H1 (cell line): ENCODE data around the gene HS6ST2. TPM values are rescaled to one million over a fixed set of nuclear protein-coding genes. Genes with fewer than 3 reads are reported as not detected.

Experiments
- CTCF ChIA-PET: fragments of 300-600 bp; sonication (Branson Sonifier 250); formaldehyde crosslinking; loops from one replicate; lab custom pipeline; 2021; ENCODE audit not compliant: partially characterized antibody; lab: Charles Lee
- POLR2A ChIA-PET: fragments of 300-600 bp; sonication (Branson Sonifier 250); formaldehyde crosslinking; loops from one replicate; lab custom pipeline; 2021; ENCODE audit warnings: inconsistent platforms; ENCODE audit not compliant: partially characterized antibody; lab: Charles Lee
- DNase-seq, 2 experiments: peaks; one replicate each; pipeline versions ENCODE4 v3.0.0 to v3.0.0-alpha.2; 2010 to 2022; ENCODE audit warnings: low spot score in 2 of 2, low read depth in 1 of 2, mixed read lengths in 1 of 2
- FAIRE-seq: peaks from 2 replicates; lab custom pipeline; 2011; peaks lifted over from hg19 to GRCh38; lab: Jason Lieb, UNC
- H2AFZ ChIP-seq: 2 replicates; pipeline ENCODE4 v1.8.1; 2012; ENCODE audit warnings: low read length, inconsistent platforms
- H2AK5ac ChIP-seq: 2 replicates; pipeline ENCODE4 v1.6.1; 2013; ENCODE audit warnings: low read depth, low read length
- H2BK120ac ChIP-seq: replicated peaks from 2 replicates; pipeline ENCODE3; 2013; ENCODE audit warnings: low read depth, low read length, inconsistent platforms
- H2BK12ac ChIP-seq: 2 replicates; pipeline ENCODE4 v1.6.1; 2013; ENCODE audit warnings: low read depth, low read length
- H2BK15ac ChIP-seq: 2 replicates; pipeline ENCODE4 v1.6.1; 2013; ENCODE audit warnings: low read length
- H2BK20ac ChIP-seq: 2 replicates; pipeline ENCODE4 v1.6.1; 2013; ENCODE audit warnings: low read length
- H2BK5ac ChIP-seq: 2 replicates; pipeline ENCODE4 v1.6.1; 2013; ENCODE audit warnings: low read depth, low read length
- H3K14ac ChIP-seq: 2 replicates; pipeline ENCODE4 v1.6.1; 2013; ENCODE audit warnings: inconsistent platforms; ENCODE audit not compliant: insufficient read length
- H3K18ac ChIP-seq: 2 replicates; pipeline ENCODE4 v1.6.1; 2013; ENCODE audit warnings: low read length; ENCODE audit errors: extremely low read depth
- H3K23ac ChIP-seq: 2 replicates; pipeline ENCODE4 v1.6.1; 2013; ENCODE audit warnings: inconsistent platforms; ENCODE audit not compliant: insufficient read length
- H3K23me2 ChIP-seq: 2 replicates; pipeline ENCODE4 v1.6.1; 2013; ENCODE audit warnings: low read depth, low read length
- H3K27ac ChIP-seq: 2 replicates; pipeline ENCODE4 v1.6.1; 2011; ENCODE audit warnings: low read depth, low read length, inconsistent platforms
- H3K27me3 ChIP-seq, 4 experiments: replicated peaks in 1 of 4; 1 replicate in 1 of 4; 2 replicates in 3 of 4; pipeline versions ENCODE4 v1.6.1 to v1.8.1; 2011 to 2013; ENCODE audit warnings: low read length in 3 of 4, mild to moderate bottlenecking in 3 of 4, inconsistent platforms in 2 of 4, mixed read lengths in 2 of 4, moderate library complexity in 1 of 4; ENCODE audit not compliant: control insufficient read depth in 3 of 4, insufficient read depth in 3 of 4; ENCODE audit errors: extremely low read depth in 1 of 4
- H3K36me3 ChIP-seq, 4 experiments: 2 replicates each; pipeline versions ENCODE4 v1.6.1 to v1.8.1; 2011 to 2013; ENCODE audit warnings: mild to moderate bottlenecking in 4 of 4, low read length in 3 of 4, moderate library complexity in 2 of 4, control low read depth in 1 of 4, inconsistent platforms in 1 of 4; ENCODE audit not compliant: insufficient read depth in 4 of 4, control insufficient read depth in 2 of 4
- H3K4ac ChIP-seq: replicated peaks from 2 replicates; pipeline ENCODE3; 2013; ENCODE audit warnings: low read length, low read depth, mixed read lengths, inconsistent platforms; ENCODE audit not compliant: insufficient read length
- H3K4me1 ChIP-seq, 4 experiments: replicated peaks in 1 of 4; 1 replicate in 1 of 4; 2 replicates in 3 of 4; pipeline versions ENCODE4 v1.6.1 to v1.8.1; 2011 to 2013; ENCODE audit warnings: low read length in 3 of 4, inconsistent platforms in 2 of 4, mixed read lengths in 1 of 4; ENCODE audit not compliant: insufficient read depth in 4 of 4, control insufficient read depth in 3 of 4
- H3K4me2 ChIP-seq, 2 experiments: 2 replicates each; pipeline versions ENCODE4 v1.6.1 to v1.8.1; 2011 to 2013; ENCODE audit warnings: low read depth in 2 of 2, low read length in 2 of 2, control low read depth in 1 of 2, inconsistent platforms in 1 of 2, mild to moderate bottlenecking in 1 of 2; ENCODE audit not compliant: insufficient read depth in 1 of 2
- H3K4me3 ChIP-seq, 4 experiments: fragments of 200-600, 300-600 bp in 1 of 4; sonication (generic), shearing (Covaris generic), sonication (Bioruptor Twin) in 1 of 4; 2 replicates each; pipeline versions ENCODE4 v1.5.1 to v1.8.1; 2011 to 2016; ENCODE audit warnings: low read length in 4 of 4, low read depth in 3 of 4, control low read depth in 2 of 4, inconsistent platforms in 2 of 4, mild to moderate bottlenecking in 2 of 4, mixed read lengths in 1 of 4, moderate library complexity in 1 of 4; ENCODE audit not compliant: insufficient read depth in 2 of 4; ENCODE audit errors: extremely low read depth in 1 of 4
- H3K56ac ChIP-seq: replicated peaks from 2 replicates; pipeline ENCODE3; 2013; ENCODE audit warnings: low read depth, mild to moderate bottlenecking, mixed read lengths, low read length, inconsistent platforms; ENCODE audit not compliant: insufficient read length
- H3K79me1 ChIP-seq: 2 replicates; pipeline ENCODE4 v1.6.1; 2013; ENCODE audit warnings: low read depth, low read length, control low read depth
- H3K79me2 ChIP-seq, 2 experiments: 2 replicates each; pipeline versions ENCODE4 v1.6.1 to v1.8.1; 2012 to 2013; ENCODE audit warnings: low read length in 2 of 2, mild to moderate bottlenecking in 2 of 2, inconsistent platforms in 1 of 2; ENCODE audit not compliant: insufficient read depth in 2 of 2, control insufficient read depth in 1 of 2
- H3K9ac ChIP-seq, 4 experiments: replicated peaks in 1 of 4; 1 replicate in 1 of 4; 2 replicates in 3 of 4; pipeline versions ENCODE4 v1.6.1 to v1.8.1; 2011 to 2013; ENCODE audit warnings: low read depth in 3 of 4, low read length in 3 of 4, control low read depth in 2 of 4, mild to moderate bottlenecking in 2 of 4, moderate library complexity in 2 of 4, inconsistent platforms in 1 of 4; ENCODE audit errors: extremely low read depth in 1 of 4
- H3K9me3 ChIP-seq, 2 experiments: 2 replicates each; pipeline versions ENCODE4 v1.6.1 to v1.8.1; 2012 to 2013; ENCODE audit warnings: mild to moderate bottlenecking in 2 of 2, moderate library complexity in 2 of 2, control low read depth in 1 of 2, inconsistent platforms in 1 of 2, low read depth in 1 of 2, low read length in 1 of 2, mixed read lengths in 1 of 2; ENCODE audit not compliant: insufficient read depth in 2 of 2
- H4K20me1 ChIP-seq, 2 experiments: replicated peaks in 1 of 2; 2 replicates each; pipeline versions ENCODE3 to v1.8.1; 2011 to 2013; ENCODE audit warnings: inconsistent platforms in 2 of 2, low read length in 2 of 2, mild to moderate bottlenecking in 1 of 2; ENCODE audit not compliant: insufficient read depth in 2 of 2, control insufficient read depth in 1 of 2
- H4K5ac ChIP-seq: 2 replicates; pipeline ENCODE4 v1.6.1; 2013; ENCODE audit warnings: low read length, low read depth, mixed read lengths, inconsistent platforms; ENCODE audit not compliant: insufficient read length
- H4K8ac ChIP-seq: 2 replicates; pipeline ENCODE4 v1.8.0; 2013; ENCODE audit warnings: mild to moderate bottlenecking, moderate library complexity, low read length, inconsistent platforms; ENCODE audit not compliant: insufficient read depth; ENCODE audit errors: extremely low read depth
- H4K91ac ChIP-seq: replicated peaks from 2 replicates; pipeline ENCODE3; 2013; ENCODE audit warnings: low read length, mixed read lengths, inconsistent platforms; ENCODE audit not compliant: insufficient read length
- BCL11A ChIP-seq, 2 experiments: IDR thresholded peaks; one replicate each; pipeline ENCODE4 v1.6.1; 2011; ENCODE audit warnings: low read depth in 2 of 2, low read length in 2 of 2, mild to moderate bottlenecking in 2 of 2
- CEBPB ChIP-seq: IDR thresholded peaks from 2 replicates; pipeline ENCODE4 v1.6.1; 2012; ENCODE audit warnings: low read depth, low read length
- E2F6 ChIP-seq: IDR thresholded peaks from 2 replicates; pipeline ENCODE4 v1.6.1; 2012; ENCODE audit warnings: inconsistent platforms
- GABPA ChIP-seq: IDR thresholded peaks from 2 replicates; pipeline ENCODE4 v1.6.1; 2011; ENCODE audit warnings: mild to moderate bottlenecking, low read length, moderate library complexity, borderline replicate concordance; ENCODE audit not compliant: insufficient read depth
- KDM5A ChIP-seq: fragments of 200-600 bp; IDR thresholded peaks from 2 replicates; pipeline ENCODE4 v1.7.1; 2012; ENCODE audit warnings: mild to moderate bottlenecking, low read length, inconsistent platforms, mixed read lengths
- SIN3A ChIP-seq, 2 experiments: IDR thresholded peaks in 1 of 2; conservative IDR thresholded peaks in 1 of 2; 2 replicates each; pipeline ENCODE4 v1.6.1; 2011 to 2012; ENCODE audit warnings: low read length in 2 of 2, improper control_type of control experiment in 1 of 2, low read depth in 1 of 2, mild to moderate bottlenecking in 1 of 2
- SP1 ChIP-seq: IDR thresholded peaks from 2 replicates; pipeline ENCODE4 v1.6.1; 2011; ENCODE audit warnings: low read depth, low read length
- TEAD4 ChIP-seq: IDR thresholded peaks from 2 replicates; pipeline ENCODE4 v1.6.1; 2012; ENCODE audit warnings: low read depth, low read length, inconsistent platforms, mixed read lengths
- WGBS, 2 experiments: shearing (Covaris generic) in 1 of 2; methylation state at CpG; one replicate each; pipeline versions ENCODE4 v1.1.6 to v1.1.7; 2013 to 2015; ENCODE audit warnings: low lambda C conversion rate in 2 of 2, mixed read lengths in 2 of 2, inconsistent platforms in 1 of 2, low coverage in 1 of 2, missing lambda C conversion rate in 1 of 2; ENCODE audit not compliant: insufficient replicate concordance in 2 of 2, insufficient coverage in 1 of 2, insufficient read length in 1 of 2; ENCODE audit errors: extremely low coverage in 1 of 2, missing lambda C conversion rate in 1 of 2; 5-methylcytosine and 5-hydroxymethylcytosine counted together
- polyA plus RNA-seq, 7 experiments: library from polyadenylated mRNA; depleted of rRNA in 3 of 7; stranded (reverse) in 5 of 7; unstranded in 2 of 7; fragments of >200 nt in 5 of 7; fragments of 200-250 nt in 2 of 7; gene quantifications; 1 replicate in 5 of 7; 2 replicates in 1 of 7; 4 replicates in 1 of 7; pipeline versions ENCODE4 v1.2.1 to v1.2.3, GENCODE V29; 2011 to 2013; ENCODE audit warnings: missing spikeins in 2 of 7, mixed read lengths in 2 of 7
- total RNA-seq: library from RNA; stranded (reverse); fragmentation: NEBNext Ultra II Directional; extraction: Animal tissue kit (Norgen Biotek cat#: 25700); gene quantifications from 2 replicates; pipeline ENCODE4 v1.2.1, GENCODE V29; 2021

HS6ST2 gene
- total and polyA plus RNA-seq, 2 of the 8 experiments (the other 6 are each of a cell fraction or from before 2014, with no cell fraction given): 3.9 TPM

GRCh38 chrX:132737743-132738142, 220.7 kb downstream of the HS6ST2 start:
- H4K8ac ChIP-seq: no peak overlapping the region
- no peak overlapping the region for H3K9ac ChIP-seq
- 100% methylated on average over 1 of the region's 5 CpGs; no CpG with 5 or more reads in 1 of the 2 experiments for WGBS, 2 experiments
- no peaks in the 10 kb centered on the region for H3K79me1 ChIP-seq
- CTCF ChIA-PET: interaction anchor here (0.6 to 1.8 kb wide), 6 partner anchors 15 to 705 kb away, joined by 3 to 5 read pairs (median 4); no protein-coding TSS in a partner anchor
- no peak overlapping the region for H2BK5ac ChIP-seq
- no peak overlapping the region for H2AFZ ChIP-seq
- no peak overlapping the region for H3K23ac ChIP-seq
- H3K23me2 ChIP-seq: no peaks in the 10 kb centered on the region
- H3K4me3 ChIP-seq: no peak overlapping the region
- H2BK20ac ChIP-seq: no peak overlapping the region
- no peaks in the 10 kb centered on the region for H3K9me3 ChIP-seq
- no peak overlapping the region for H4K91ac ChIP-seq
- H3K4me2 ChIP-seq: no peak overlapping the region
- no peaks in the 10 kb centered on the region for H4K20me1 ChIP-seq
- no peak overlapping the region for H4K5ac ChIP-seq
- no peaks in the 10 kb centered on the region for H3K36me3 ChIP-seq
- no peak overlapping the region for H2BK15ac ChIP-seq
- no peak overlapping the region for H3K27ac ChIP-seq
- no peak for FAIRE-seq
- no peak overlapping the region for H3K56ac ChIP-seq
- DNase-seq: no peak
- POLR2A ChIA-PET: no interaction called here
- H3K27me3 ChIP-seq: peaks cover 1 to 15% (median 11%) of the 10 kb centered on the region in 4 experiments; a peak in 6 of 7 replicates
- no peak overlapping the region for H3K14ac ChIP-seq
- H3K4ac ChIP-seq: no peak overlapping the region
- H3K18ac ChIP-seq: no peak overlapping the region
- H2AK5ac ChIP-seq: no peak overlapping the region
- no peak overlapping the region for H2BK12ac ChIP-seq
- H2BK120ac ChIP-seq: no peak overlapping the region
- no peaks in the 10 kb centered on the region for H3K79me2 ChIP-seq
- H3K4me1 ChIP-seq: peaks cover 0 to 4% (median under 1%) of the 10 kb centered on the region in 4 experiments; a peak in 4 of 7 replicates
- no peak for TF ChIP-seq BCL11A (IDR thresholded peaks at IDR 0.05; ENCODE audit: low read depth in 2 of 2, low read length in 2 of 2)
- TF ChIP-seq KDM5A: no peak
- no peak for TF ChIP-seq SP1
- no peak for TF ChIP-seq TEAD4
- TF ChIP-seq E2F6: no peak
- TF ChIP-seq CEBPB: no peak
- no peak for TF ChIP-seq GABPA
- TF ChIP-seq SIN3A (conservative IDR thresholded peaks at IDR 0.05 in 1 of 2, IDR thresholded peaks at IDR 0.05 in 1 of 2; ENCODE audit: low read depth in 1 of 2, low read length in 2 of 2): no peak
